SK-N-SH treated with all-trans-retinoic acid at 6 μM for 48 hours (cell line): ENCODE data around the gene MRPS27.

Source experiments
- ARNTL ChIP-seq: fragments of 450-650 bp; formaldehyde crosslinking; IDR thresholded peaks from 2 replicates; pipeline ENCODE4 v1.5.0; 2020; ENCODE audit warnings: low read depth, mild to moderate bottlenecking, moderate library complexity, borderline replicate concordance
- BACH2 ChIP-seq: fragments of 250-450 bp; sonication (Bioruptor Pico); IDR thresholded peaks from 2 replicates; pipeline ENCODE4 v1.9.0; 2021; ENCODE audit warnings: mild to moderate bottlenecking, borderline replicate concordance
- CSDC2 ChIP-seq: fragments of 250-450 bp; sonication (Bioruptor Pico); IDR thresholded peaks from 2 replicates; pipeline ENCODE4 v1.5.0; 2020; ENCODE audit warnings: mild to moderate bottlenecking, moderate library complexity
- OSR1 ChIP-seq: fragments of 250-450 bp; sonication (Bioruptor Pico); IDR thresholded peaks from 2 replicates; pipeline ENCODE4 v1.8.0; 2022; ENCODE audit warnings: moderate library complexity, mild to moderate bottlenecking, inconsistent platforms
- PATZ1 ChIP-seq: fragments of 250-450 bp; sonication (Bioruptor Pico); IDR thresholded peaks from 2 replicates; pipeline ENCODE4 v1.8.0; 2020; ENCODE audit warnings: mild to moderate bottlenecking, moderate library complexity, borderline replicate concordance
- RARB ChIP-seq: fragments of 250-450 bp; sonication (Bioruptor Pico); IDR thresholded peaks from 2 replicates; pipeline ENCODE4 v1.8.0; 2021; ENCODE audit warnings: mild to moderate bottlenecking, moderate library complexity
- SNAI2 ChIP-seq: fragments of 250-450 bp; sonication (Bioruptor Pico); IDR thresholded peaks from 2 replicates; pipeline ENCODE4 v1.5.0; 2020; ENCODE audit warnings: mild to moderate bottlenecking, moderate library complexity
- TOX ChIP-seq: fragments of 250-450 bp; sonication (Bioruptor Pico); IDR thresholded peaks from 2 replicates; pipeline ENCODE4 v1.8.0; 2021; ENCODE audit warnings: mild to moderate bottlenecking, moderate library complexity, borderline replicate concordance
- ZFP30 ChIP-seq: fragments of 450-650 bp; formaldehyde crosslinking; IDR thresholded peaks from 2 replicates; pipeline ENCODE4 v1.5.0; 2022; ENCODE audit warnings: mild to moderate bottlenecking, moderate library complexity
- ZNF8 ChIP-seq: fragments of 450-650 bp; formaldehyde crosslinking; IDR thresholded peaks from 2 replicates; pipeline ENCODE4 v1.5.0; 2020; ENCODE audit warnings: mild to moderate bottlenecking, moderate library complexity
- TF ChIP-seq, protein P1 (sequence below): fragments of 250-450 bp; sonication (Bioruptor Pico); IDR thresholded peaks from 2 replicates; pipeline ENCODE4 v1.8.0; 2021; ENCODE audit warnings: low read depth, mild to moderate bottlenecking, moderate library complexity, borderline replicate concordance
- TF ChIP-seq, protein P2 (sequence below): fragments of 250-450 bp; sonication (Bioruptor Pico); IDR thresholded peaks from 2 replicates; pipeline ENCODE4 v1.5.1; 2020; ENCODE audit warnings: low read depth, mild to moderate bottlenecking, moderate library complexity

GRCh38 chr5:72183101-72183520 lies 136.9 kb downstream of the MRPS27 start:
- no peak for TF ChIP-seq CSDC2 (CRISPR knock-in tag)
- TF ChIP-seq ARNTL (CRISPR knock-in tag): no peak
- TF ChIP-seq, protein P1, sequence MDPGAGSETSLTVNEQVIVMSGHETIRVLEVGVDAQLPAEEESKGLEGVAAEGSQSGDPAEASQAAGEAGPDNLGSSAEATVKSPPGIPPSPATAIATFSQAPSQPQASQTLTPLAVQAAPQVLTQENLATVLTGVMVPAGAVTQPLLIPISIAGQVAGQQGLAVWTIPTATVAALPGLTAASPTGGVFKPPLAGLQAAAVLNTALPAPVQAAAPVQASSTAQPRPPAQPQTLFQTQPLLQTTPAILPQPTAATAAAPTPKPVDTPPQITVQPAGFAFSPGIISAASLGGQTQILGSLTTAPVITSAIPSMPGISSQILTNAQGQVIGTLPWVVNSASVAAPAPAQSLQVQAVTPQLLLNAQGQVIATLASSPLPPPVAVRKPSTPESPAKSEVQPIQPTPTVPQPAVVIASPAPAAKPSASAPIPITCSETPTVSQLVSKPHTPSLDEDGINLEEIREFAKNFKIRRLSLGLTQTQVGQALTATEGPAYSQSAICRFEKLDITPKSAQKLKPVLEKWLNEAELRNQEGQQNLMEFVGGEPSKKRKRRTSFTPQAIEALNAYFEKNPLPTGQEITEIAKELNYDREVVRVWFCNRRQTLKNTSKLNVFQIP (CRISPR knock-in tag): no peak
- no peak for TF ChIP-seq PATZ1
- TF ChIP-seq ZFP30 (CRISPR knock-in tag): no peak
- no peak for TF ChIP-seq ZNF8 (CRISPR knock-in tag)
- TF ChIP-seq, protein P2, sequence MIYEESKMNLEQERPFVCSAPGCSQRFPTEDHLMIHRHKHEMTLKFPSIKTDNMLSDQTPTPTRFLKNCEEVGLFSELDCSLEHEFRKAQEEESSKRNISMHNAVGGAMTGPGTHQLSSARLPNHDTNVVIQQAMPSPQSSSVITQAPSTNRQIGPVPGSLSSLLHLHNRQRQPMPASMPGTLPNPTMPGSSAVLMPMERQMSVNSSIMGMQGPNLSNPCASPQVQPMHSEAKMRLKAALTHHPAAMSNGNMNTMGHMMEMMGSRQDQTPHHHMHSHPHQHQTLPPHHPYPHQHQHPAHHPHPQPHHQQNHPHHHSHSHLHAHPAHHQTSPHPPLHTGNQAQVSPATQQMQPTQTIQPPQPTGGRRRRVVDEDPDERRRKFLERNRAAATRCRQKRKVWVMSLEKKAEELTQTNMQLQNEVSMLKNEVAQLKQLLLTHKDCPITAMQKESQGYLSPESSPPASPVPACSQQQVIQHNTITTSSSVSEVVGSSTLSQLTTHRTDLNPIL (CRISPR knock-in tag): no peak
- no peak for TF ChIP-seq RARB
- no peak for TF ChIP-seq OSR1 (CRISPR knock-in tag)
- TF ChIP-seq SNAI2: no peak
- TF ChIP-seq BACH2 (CRISPR knock-in tag): no peak
- TF ChIP-seq TOX (CRISPR knock-in tag): no peak
